ENCODE measurements around the gene DLL3. TPM values are rescaled to one million over a fixed set of nuclear protein-coding genes. Genes with fewer than 3 reads are reported as not detected.

DLL3 gene
- total RNA-seq, 1 experiment from 2014 or later: 1.4 TPM

DNA sequence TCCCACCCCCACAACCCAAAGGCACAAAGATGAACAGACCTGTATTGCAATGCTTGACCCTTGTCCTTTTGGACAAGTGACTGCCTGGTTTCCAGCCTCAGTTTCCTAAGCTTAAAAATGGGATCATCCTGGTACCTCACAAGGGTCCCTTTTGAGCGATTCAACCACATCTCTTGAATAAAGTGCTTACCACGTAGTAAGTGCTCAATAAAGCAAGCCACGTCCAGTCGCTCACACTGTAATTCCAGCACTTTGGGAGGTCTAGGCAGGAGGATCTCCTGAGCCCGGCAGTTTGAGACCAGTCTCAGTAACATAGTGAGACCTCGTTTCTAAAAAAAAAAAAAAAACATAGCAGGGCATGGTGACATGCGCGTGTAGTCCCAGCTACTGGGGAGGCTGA is 1.2 kb downstream of the DLL3 start:
- Histone ChIP-seq H2AFZ (no peak overlapping the region), H3K4me1 (replicated peaks; ENCODE audit: insufficient read depth) (no peaks in the 10 kb centered on the region), H3K9me3 (ENCODE audit: insufficient read depth, low read depth) (no peaks in the 10 kb centered on the region), H3K36me3 (ENCODE audit: low read depth) (no peaks in the 10 kb centered on the region), H3K79me2 (ENCODE audit: low read depth) (no peaks in the 10 kb centered on the region), H3K27me3 (ENCODE audit: insufficient read depth, low read depth) (peaks cover 54% of the 10 kb centered on the region), H3K4me3 (no peak overlapping the region), H3K27ac (no peak overlapping the region), H4K20me1 (ENCODE audit: insufficient read depth) (no peaks in the 10 kb centered on the region), H3K4me2 (no peak overlapping the region), H3K9me2 (ENCODE audit: insufficient read depth) (no peaks in the 10 kb centered on the region), H3F3A (ENCODE audit: insufficient read depth, low read depth) (0 out of 2 replicates have a peak, but pooled peaks cover 3% of the 10 kb centered on the region)
- DNase-seq: no peak
- TF ChIP-seq EZH2 (IDR thresholded peaks at IDR 0.05; ENCODE audit: low read depth): no peak
- TF ChIP-seq, protein P1, sequence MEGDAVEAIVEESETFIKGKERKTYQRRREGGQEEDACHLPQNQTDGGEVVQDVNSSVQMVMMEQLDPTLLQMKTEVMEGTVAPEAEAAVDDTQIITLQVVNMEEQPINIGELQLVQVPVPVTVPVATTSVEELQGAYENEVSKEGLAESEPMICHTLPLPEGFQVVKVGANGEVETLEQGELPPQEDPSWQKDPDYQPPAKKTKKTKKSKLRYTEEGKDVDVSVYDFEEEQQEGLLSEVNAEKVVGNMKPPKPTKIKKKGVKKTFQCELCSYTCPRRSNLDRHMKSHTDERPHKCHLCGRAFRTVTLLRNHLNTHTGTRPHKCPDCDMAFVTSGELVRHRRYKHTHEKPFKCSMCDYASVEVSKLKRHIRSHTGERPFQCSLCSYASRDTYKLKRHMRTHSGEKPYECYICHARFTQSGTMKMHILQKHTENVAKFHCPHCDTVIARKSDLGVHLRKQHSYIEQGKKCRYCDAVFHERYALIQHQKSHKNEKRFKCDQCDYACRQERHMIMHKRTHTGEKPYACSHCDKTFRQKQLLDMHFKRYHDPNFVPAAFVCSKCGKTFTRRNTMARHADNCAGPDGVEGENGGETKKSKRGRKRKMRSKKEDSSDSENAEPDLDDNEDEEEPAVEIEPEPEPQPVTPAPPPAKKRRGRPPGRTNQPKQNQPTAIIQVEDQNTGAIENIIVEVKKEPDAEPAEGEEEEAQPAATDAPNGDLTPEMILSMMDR (conservative IDR thresholded peaks at IDR 0.05): no peak
- intact Hi-C loops (cut with micrococcal nuclease; ENCODE audit: unreplicated experiment): loop anchor here (2.0 kb wide), 1 partner anchor 31 kb away; no protein-coding TSS in a partner anchor
- BruUV-seq (replicated peaks): no TSS peak
- POLR2A ChIA-PET (ENCODE audit: unreplicated experiment): no interaction called here
- CTCF ChIA-PET: no interaction called here

DNA sequence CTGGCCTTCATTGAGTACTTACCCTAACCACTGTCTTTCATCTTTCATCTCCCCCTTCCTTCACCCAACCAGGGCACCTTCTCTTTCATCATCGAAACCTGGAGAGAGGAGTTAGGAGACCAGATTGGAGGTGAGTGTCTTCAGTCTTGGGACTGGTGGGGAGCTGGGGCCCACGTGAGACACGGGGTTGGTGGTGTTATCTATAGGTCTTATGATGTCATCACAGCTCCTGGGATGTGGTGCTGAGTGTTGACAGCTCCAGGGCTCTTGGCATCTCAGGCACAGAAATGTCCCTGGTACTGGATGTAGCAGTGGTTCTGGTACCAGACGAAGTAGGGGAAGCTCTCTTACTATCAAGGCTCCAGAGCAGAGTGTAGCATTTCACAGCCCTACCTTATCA is 1.8 kb downstream of the DLL3 start:
- Histone ChIP-seq H3F3A (ENCODE audit: insufficient read depth, low read depth) (peaks cover 6% of the 10 kb centered on the region; the same call in 1 of the 2 replicates), H3K4me2 (no peak overlapping the region), H3K9me2 (ENCODE audit: insufficient read depth) (no peaks in the 10 kb centered on the region), H4K20me1 (ENCODE audit: insufficient read depth) (no peaks in the 10 kb centered on the region), H3K27me3 (ENCODE audit: insufficient read depth, low read depth) (peaks cover 55% of the 10 kb centered on the region), H2AFZ (no peak overlapping the region), H3K27ac (no peak overlapping the region), H3K4me3 (no peak overlapping the region), H3K9me3 (ENCODE audit: insufficient read depth, low read depth) (no peaks in the 10 kb centered on the region), H3K4me1 (replicated peaks; ENCODE audit: insufficient read depth) (no peaks in the 10 kb centered on the region), H3K79me2 (ENCODE audit: low read depth) (no peaks in the 10 kb centered on the region), H3K36me3 (ENCODE audit: low read depth) (no peaks in the 10 kb centered on the region)
- BruUV-seq (replicated peaks): no TSS peak
- no peak for DNase-seq
- intact Hi-C loops (cut with micrococcal nuclease; ENCODE audit: unreplicated experiment): no loop called here
- ChIA-PET POLR2A (ENCODE audit: unreplicated experiment) (interaction anchor here (0.6 kb wide), 1 partner anchor 86 kb away, joined by 6 read pairs; no protein-coding TSS in a partner anchor), CTCF (no interaction called here)
- TF ChIP-seq, protein P1 (conservative IDR thresholded peaks at IDR 0.05): no peak
- TF ChIP-seq EZH2 (IDR thresholded peaks at IDR 0.05; ENCODE audit: low read depth): no peak

DNA sequence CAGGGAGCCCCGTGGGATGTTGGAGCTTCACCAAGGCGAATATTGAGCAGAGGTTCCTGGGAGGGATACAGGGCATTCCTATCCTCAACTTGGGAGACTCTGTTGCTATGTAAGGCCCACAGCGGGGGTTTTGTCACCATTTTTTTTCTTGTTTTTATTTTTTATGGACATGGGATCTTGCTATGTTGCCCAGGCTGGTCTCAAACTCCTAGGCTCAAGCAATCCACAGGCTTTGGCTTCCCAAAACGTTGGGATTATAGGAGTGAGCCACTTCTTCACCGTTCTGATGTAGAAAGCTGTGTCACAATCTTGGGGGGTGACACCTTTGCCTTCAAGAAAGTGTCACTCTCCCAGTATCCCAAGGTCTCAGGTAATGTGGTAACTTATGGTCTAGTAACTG is 2.6 kb downstream of the DLL3 start:
- no peak overlapping the region for H3K4me2 ChIP-seq
- H3K4me3 ChIP-seq: no peak overlapping the region
- intact Hi-C loops (cut with micrococcal nuclease; ENCODE audit: unreplicated experiment): no loop called here
- H3K9me3 ChIP-seq (ENCODE audit: insufficient read depth, low read depth): no peaks in the 10 kb centered on the region
- H3K27me3 ChIP-seq (ENCODE audit: insufficient read depth, low read depth): peaks cover 59% of the 10 kb centered on the region
- POLR2A ChIA-PET (ENCODE audit: unreplicated experiment): no interaction called here
- H3K79me2 ChIP-seq (ENCODE audit: low read depth): no peaks in the 10 kb centered on the region
- no TSS peak for BruUV-seq (replicated peaks)
- DNase-seq: no peak
- H3F3A ChIP-seq (ENCODE audit: insufficient read depth, low read depth): peaks cover 8% of the 10 kb centered on the region; the same call in 1 of the 2 replicates
- no peaks in the 10 kb centered on the region for H3K4me1 ChIP-seq (replicated peaks; ENCODE audit: insufficient read depth)
- no peak overlapping the region for H2AFZ ChIP-seq
- CTCF ChIA-PET: no interaction called here
- no peaks in the 10 kb centered on the region for H3K36me3 ChIP-seq (ENCODE audit: low read depth)
- TF ChIP-seq, protein P1 (conservative IDR thresholded peaks at IDR 0.05): no peak
- no peak for TF ChIP-seq EZH2 (IDR thresholded peaks at IDR 0.05; ENCODE audit: low read depth)
- H4K20me1 ChIP-seq (ENCODE audit: insufficient read depth): no peaks in the 10 kb centered on the region
- H3K27ac ChIP-seq: no peak overlapping the region
- H3K9me2 ChIP-seq (ENCODE audit: insufficient read depth): no peaks in the 10 kb centered on the region

All from PC-9 (cell line).